Right renal pelvis (tissue), 4 donors: Measurements from ENCODE around the gene GIT1. TPM values are rescaled to one million over a fixed set of nuclear protein-coding genes. Genes with fewer than 3 reads are reported as not detected.
"Not testable (repeated sequence)": the region's sequence is repeated elsewhere in the genome, so short reads cannot be mapped to it uniquely, and the experiment has no call there.

Experiments
- DNase-seq, 4 donors: peaks; one replicate each; pipeline ENCODE4 v3.0.0-alpha.2; 2013; ENCODE audit warnings: low read depth in 4 of 4, low spot score in 3 of 4, missing footprints in 1 of 4
- polyA plus RNA-seq, 4 donors: library from polyadenylated mRNA; unstranded; fragments of 120-200 nt; gene quantifications; one replicate each; pipeline ENCODE4 v1.2.1, GENCODE V29; 2013; ENCODE audit not compliant: insufficient read length in 4 of 4

GIT1 gene
- polyA plus RNA-seq, 4 donors = 42.0 to 49.8 (median 45.6) TPM

GRCh38 chr17:29570521-29570920 lies 18.9 kb downstream of the GIT1 start:
- DNase-seq = no peak

- DNase-seq = no peak
These were observed 20.1 kb downstream of the GIT1 start for GRCh38 chr17:29569245-29569950.

- peak in 2 of 4 donors; percentile 67 to 73 for DNase-seq
These were observed 20.9 kb downstream of the GIT1 start, which contains the start of gene TP53I13 for GRCh38 chr17:29568331-29569244. Gene TP53I13, plus strand, starts transcription at chr17:29568701. Its CDS starts 58 bp downstream, at chr17:29568759.

GRCh38 chr17:29567554-29568330 lies 21.7 kb downstream of the GIT1 start:
- peak in 1 of 4 donors; percentile 37 for DNase-seq

GRCh38 chr17:29567304-29567553 lies 22.2 kb downstream of the GIT1 start:
- peak in 1 of 4 donors; percentile 25 for DNase-seq

- peak in 1 of 4 donors; percentile 55 for DNase-seq
These were observed 22.8 kb downstream of the GIT1 start, which contains the start of gene ABHD15 for GRCh38 chr17:29566473-29567303. Gene ABHD15, minus strand, starts transcription at chr17:29567037. Its CDS starts 71 bp downstream, at chr17:29566966.

- no peak for DNase-seq
These were observed 23.6 kb downstream of the GIT1 start for GRCh38 chr17:29565643-29566472.

GRCh38 chr17:29563816-29564215 lies 25.6 kb downstream of the GIT1 start:
- DNase-seq = no peak

DNA sequence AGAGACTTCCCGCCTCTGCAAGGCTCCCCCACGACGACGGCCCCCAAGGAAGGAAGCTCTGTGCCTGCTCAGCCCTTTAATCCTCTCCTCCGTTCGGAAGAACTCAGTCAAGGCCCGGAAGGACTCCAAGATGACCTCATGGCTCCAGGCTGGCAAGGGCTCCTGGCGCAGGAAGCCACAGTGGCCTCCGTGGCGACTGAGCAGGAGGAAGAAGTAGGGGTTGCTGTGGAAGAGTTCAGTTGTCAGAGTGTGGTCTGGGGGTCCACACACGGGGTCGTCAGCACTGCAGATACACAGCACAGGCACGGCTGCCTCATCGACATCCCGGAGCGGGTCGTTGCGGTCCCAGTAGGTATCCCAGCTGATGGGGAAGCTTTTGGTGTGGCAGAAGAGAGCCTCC lies 26.8 kb downstream of the GIT1 start:
- no peak for DNase-seq

- no peak for DNase-seq
These were observed 27.6 kb downstream of the GIT1 start for GRCh38 chr17:29561554-29562517.

DNA sequence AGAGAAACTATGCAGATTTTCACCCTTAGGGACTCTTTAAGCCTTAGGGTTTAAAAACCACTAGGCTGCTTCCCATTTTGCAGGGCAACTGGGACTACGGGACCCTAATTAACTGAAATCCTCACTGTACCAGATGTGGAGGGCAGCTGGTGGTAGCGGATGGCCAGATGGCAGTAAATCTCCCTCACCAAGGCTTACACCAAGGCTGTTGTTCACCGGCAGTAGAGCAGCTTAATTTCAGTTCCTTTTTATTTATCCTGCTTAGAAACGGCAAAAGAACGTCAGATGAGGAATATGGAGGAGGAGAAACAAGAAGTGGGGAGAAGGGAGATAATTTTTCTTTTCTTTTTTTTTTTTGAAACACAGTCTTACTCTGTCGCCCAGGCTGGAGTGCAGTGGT lies 29.1 kb downstream of the GIT1 start:
- DNase-seq = no peak

DNA sequence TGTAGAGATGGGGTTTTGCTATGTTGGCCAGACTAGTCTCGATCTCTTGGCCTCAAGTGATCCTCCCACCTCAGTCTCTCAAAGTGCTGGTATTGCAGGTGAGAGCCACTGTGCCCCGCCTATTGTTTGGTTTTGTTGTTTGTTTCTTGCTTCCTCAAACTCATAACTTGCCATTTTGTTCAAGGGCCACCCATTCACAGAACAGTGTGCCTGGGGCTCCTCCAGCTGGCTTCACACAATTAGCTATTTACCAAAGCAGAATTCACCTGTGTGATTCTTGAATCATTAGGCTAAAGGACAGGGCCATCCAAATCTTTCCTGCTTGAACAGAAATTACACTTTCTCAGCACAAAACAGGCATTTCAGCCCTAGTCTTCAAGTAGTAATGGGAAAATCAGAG lies 29.8 kb downstream of the GIT1 start:
- DNase-seq = no peak

- DNase-seq = not testable (repeated sequence)
These were observed 31.3 kb downstream of the GIT1 start for GRCh38 chr17:29558139-29558538.

DNA sequence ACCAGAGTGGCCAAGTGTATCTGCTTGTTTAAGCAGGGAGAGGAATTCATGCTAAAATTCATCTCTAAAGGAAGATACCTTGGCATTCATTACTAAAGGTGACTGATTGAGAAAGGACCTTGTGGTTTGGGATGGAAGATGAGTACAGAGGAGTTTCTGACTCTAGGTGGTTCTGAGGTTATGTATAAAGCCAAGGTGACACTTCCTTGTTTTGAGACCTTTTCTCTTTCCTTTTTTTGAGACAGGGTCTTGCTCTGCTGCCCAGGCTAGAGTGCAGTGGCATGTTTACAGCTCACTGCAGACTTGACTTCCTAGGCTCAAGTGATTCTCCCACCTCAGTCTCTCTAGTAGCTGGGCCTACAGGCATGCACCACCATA lies 31.7 kb downstream of the GIT1 start:
- no peak for DNase-seq

GRCh38 chr17:29557085-29557738 lies 32.2 kb downstream of the GIT1 start:
- no peak for DNase-seq

DNA sequence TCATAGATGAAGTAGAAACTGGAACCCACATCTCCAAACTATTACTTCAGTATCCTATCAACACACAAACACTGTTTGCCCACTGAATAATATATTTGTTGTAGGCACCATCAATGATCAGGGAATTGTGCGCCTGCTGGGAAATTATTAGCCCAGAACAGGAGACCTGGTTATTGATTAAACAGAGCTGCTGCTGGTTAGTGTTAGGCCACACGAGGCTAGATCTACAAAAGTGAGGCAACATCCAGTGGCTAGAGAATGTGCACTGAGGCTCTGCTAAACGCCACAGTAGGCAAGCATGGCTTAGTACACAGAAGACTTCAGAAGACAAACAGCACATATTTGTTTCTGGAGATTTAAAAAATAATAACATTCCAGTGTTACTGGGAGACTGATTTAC lies 33.6 kb downstream of the GIT1 start:
- no peak for DNase-seq

DNA sequence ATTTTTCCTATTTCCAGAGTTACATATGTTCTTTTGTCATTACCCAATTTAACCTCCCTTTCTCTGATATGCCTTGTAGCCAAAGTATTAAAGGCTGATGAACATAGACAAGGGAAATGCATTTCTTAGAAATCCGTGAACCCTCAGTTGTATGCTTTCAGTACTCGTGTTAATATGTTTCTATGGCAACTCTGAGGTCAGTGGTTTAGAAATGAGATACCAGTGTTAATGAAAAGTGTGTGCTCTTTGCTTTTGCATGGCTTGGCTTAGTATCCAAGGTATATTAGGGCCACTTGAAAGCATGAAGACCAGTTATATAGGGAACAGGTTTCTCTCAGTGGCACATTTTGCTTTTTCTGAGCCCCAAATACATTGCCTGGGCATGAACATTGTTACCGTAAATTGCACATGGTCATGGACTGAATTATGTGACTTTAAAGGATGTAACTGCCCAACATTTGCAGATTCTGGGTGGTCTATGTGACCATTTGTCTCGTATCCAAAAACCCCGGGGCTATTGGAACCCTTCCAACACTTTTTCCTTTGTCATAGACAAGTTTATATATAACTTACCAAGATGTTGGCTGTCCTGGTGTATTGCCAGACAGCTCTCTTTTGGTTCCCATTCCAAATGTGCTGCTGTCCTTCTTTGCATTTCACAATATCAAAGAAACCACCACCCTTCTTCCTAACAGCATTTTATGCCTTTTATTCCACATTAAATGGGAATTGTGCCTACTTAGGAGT lies 40.1 kb downstream of the GIT1 start:
- no peak for DNase-seq
